Esophagus muscularis mucosa (tissue), 4 donors: Measurements from ENCODE around the gene GADD45A.

Source experiments
- EP300 ChIP-seq: sonication (generic); formaldehyde crosslinking; IDR thresholded peaks from one replicate; pipeline ENCODE4 v1.6.1; 2017; ENCODE audit warnings: antibody characterized with exemption
- POLR2A ChIP-seq: fragments of 450-650 bp; IDR thresholded peaks from one replicate; pipeline ENCODE4 v1.6.1; 2017; ENCODE audit warnings: antibody characterized with exemption, moderate library complexity, mild to moderate bottlenecking, low read depth
- TF ChIP-seq, protein P1 (sequence below), 3 experiments: fragments of 200-600 bp in 2 of 3; fragments of 450-650 bp in 1 of 3; sonication (generic) in 2 of 3; IDR thresholded peaks; one replicate each; pipeline ENCODE4 v1.5.1; 2017 to 2019; ENCODE audit warnings: antibody characterized with exemption in 3 of 3, mild to moderate bottlenecking in 2 of 3, moderate library complexity in 1 of 3

GRCh38 chr1:67685558-67686266, 711 bp downstream of the GADD45A start:
- TF ChIP-seq POLR2A (no peak), EP300 (no peak)
- TF ChIP-seq, protein P1, sequence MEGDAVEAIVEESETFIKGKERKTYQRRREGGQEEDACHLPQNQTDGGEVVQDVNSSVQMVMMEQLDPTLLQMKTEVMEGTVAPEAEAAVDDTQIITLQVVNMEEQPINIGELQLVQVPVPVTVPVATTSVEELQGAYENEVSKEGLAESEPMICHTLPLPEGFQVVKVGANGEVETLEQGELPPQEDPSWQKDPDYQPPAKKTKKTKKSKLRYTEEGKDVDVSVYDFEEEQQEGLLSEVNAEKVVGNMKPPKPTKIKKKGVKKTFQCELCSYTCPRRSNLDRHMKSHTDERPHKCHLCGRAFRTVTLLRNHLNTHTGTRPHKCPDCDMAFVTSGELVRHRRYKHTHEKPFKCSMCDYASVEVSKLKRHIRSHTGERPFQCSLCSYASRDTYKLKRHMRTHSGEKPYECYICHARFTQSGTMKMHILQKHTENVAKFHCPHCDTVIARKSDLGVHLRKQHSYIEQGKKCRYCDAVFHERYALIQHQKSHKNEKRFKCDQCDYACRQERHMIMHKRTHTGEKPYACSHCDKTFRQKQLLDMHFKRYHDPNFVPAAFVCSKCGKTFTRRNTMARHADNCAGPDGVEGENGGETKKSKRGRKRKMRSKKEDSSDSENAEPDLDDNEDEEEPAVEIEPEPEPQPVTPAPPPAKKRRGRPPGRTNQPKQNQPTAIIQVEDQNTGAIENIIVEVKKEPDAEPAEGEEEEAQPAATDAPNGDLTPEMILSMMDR (IDR thresholded peaks at IDR 0.05) = no peak
